Naive thymus-derived CD4-positive, alpha-beta T cell (primary cell): ENCODE results near the gene KRT78. TPM values are rescaled to one million over a fixed set of nuclear protein-coding genes. Genes with fewer than 3 reads are reported as not detected.

Experiments used
- ATAC-seq: fragments of 150-1000 bp; cut with Tn5 transposase; 2 replicates; pipeline ENCODE4 v1.10.0; 2021; ENCODE audit warnings: mild to moderate bottlenecking, moderate library complexity
- CTCF ChIA-PET: fragments of 350-600 bp; sonication (Branson Sonifier 250); formaldehyde crosslinking; loops from one replicate; lab custom pipeline; 2021; ENCODE audit warnings: antibody characterized with exemption; lab: Charles Lee
- POLR2A ChIA-PET: fragments of 350-600 bp; sonication (Branson Sonifier 250); formaldehyde crosslinking; loops from one replicate; lab custom pipeline; 2021; ENCODE audit warnings: antibody characterized with exemption, inconsistent platforms; lab: Charles Lee
- DNase-seq, 9 donors: peaks; one replicate each; pipeline versions ENCODE4 v3.0.0 to v3.0.0-alpha.2; 2020 to 2022; ENCODE audit warnings: mixed read lengths in 1 of 9
- H3K27ac ChIP-seq: one replicate; pipeline ENCODE4 v1.7.0; 2013; ENCODE audit warnings: mild to moderate bottlenecking, low read depth, low read length, moderate library complexity
- H3K27me3 ChIP-seq, 2 donors: one replicate each; pipeline ENCODE4 v1.7.0; 2013; ENCODE audit warnings: low read length in 2 of 2, mild to moderate bottlenecking in 2 of 2, moderate library complexity in 2 of 2; ENCODE audit not compliant: control insufficient read depth in 2 of 2, insufficient read depth in 2 of 2
- H3K36me3 ChIP-seq, 3 experiments: 1 replicate in 2 of 3; 2 replicates in 1 of 3; pipeline ENCODE4 v1.7.0; 2013; ENCODE audit warnings: low read length in 3 of 3, mild to moderate bottlenecking in 3 of 3, moderate library complexity in 1 of 3; ENCODE audit not compliant: insufficient read depth in 3 of 3, control insufficient read depth in 2 of 3
- H3K4me1 ChIP-seq, 2 donors: one replicate each; pipeline ENCODE4 v1.7.0; 2013; ENCODE audit warnings: low read length in 2 of 2, mild to moderate bottlenecking in 2 of 2, moderate library complexity in 1 of 2; ENCODE audit not compliant: control insufficient read depth in 2 of 2, insufficient read depth in 2 of 2
- H3K4me3 ChIP-seq: 2 replicates; pipeline ENCODE4 v1.7.0; 2013; ENCODE audit warnings: mild to moderate bottlenecking, low read length
- H3K9me3 ChIP-seq, 3 experiments: 1 replicate in 2 of 3; 2 replicates in 1 of 3; pipeline ENCODE4 v1.7.0; 2013; ENCODE audit warnings: low read length in 3 of 3; ENCODE audit not compliant: control insufficient read depth in 2 of 3
- H3K27ac Mint-ChIP-seq, 9 donors: one replicate each; pipeline ENCODE4 v1.8.0; 2020 to 2022; ENCODE audit warnings: mixed read lengths in 9 of 9, mild to moderate bottlenecking in 8 of 9, moderate library complexity in 5 of 9, inconsistent platforms in 2 of 9
- H3K27me3 Mint-ChIP-seq, 5 donors: one replicate each; pipeline ENCODE4 v1.8.0; 2021 to 2022; ENCODE audit warnings: mixed read lengths in 5 of 5, mild to moderate bottlenecking in 1 of 5
- H3K36me3 Mint-ChIP-seq, 5 donors: one replicate each; pipeline ENCODE4 v1.8.0; 2020 to 2022; ENCODE audit warnings: mixed read lengths in 5 of 5, mild to moderate bottlenecking in 3 of 5, inconsistent platforms in 1 of 5
- H3K4me1 Mint-ChIP-seq, 7 donors: one replicate each; pipeline ENCODE4 v1.8.0; 2020 to 2022; ENCODE audit warnings: mixed read lengths in 7 of 7, mild to moderate bottlenecking in 3 of 7, inconsistent platforms in 1 of 7
- H3K4me3 Mint-ChIP-seq, 10 donors: one replicate each; pipeline ENCODE4 v1.8.0; 2020 to 2022; ENCODE audit warnings: mild to moderate bottlenecking in 10 of 10, mixed read lengths in 10 of 10, moderate library complexity in 6 of 10, inconsistent platforms in 2 of 10
- H3K9me3 Mint-ChIP-seq, 11 donors: one replicate each; pipeline ENCODE4 v1.8.0; 2020 to 2022; ENCODE audit warnings: mixed read lengths in 11 of 11, mild to moderate bottlenecking in 4 of 11, inconsistent platforms in 1 of 11, moderate library complexity in 1 of 11
- intact Hi-C, 2 donors: fragments of 100-400 bp; cut with micrococcal nuclease; formaldehyde crosslinking; loops; one replicate each; pipeline ENCODE4 v1.15.1; 2023
- polyA plus RNA-seq, 2 donors: library from polyadenylated mRNA; unstranded; fragments of 300-500 nt; fragmentation: Illumina TruSeq; gene quantifications; one replicate each; pipeline ENCODE4 v1.2.3, GENCODE V29; 2021
- total RNA-seq, 6 experiments: library from RNA in 5 of 6; stranded (reverse) in 5 of 6; gene quantifications; 1 replicate in 5 of 6; 2 replicates in 1 of 6; pipeline ENCODE4 v1.2.3 and lab custom pipeline; 2021 to 2026

KRT78 gene
- total and polyA plus RNA-seq, 7 experiments from 2014 or later, result not detected

- H3K9me3 ChIP-seq, result no peaks in the 10 kb centered on the region
- no peaks in the 10 kb centered on the region for H3K36me3 Mint-ChIP-seq
- no peaks in the 10 kb centered on the region for H3K36me3 ChIP-seq
- H3K4me1 ChIP-seq, result peaks cover 0 to 5% of the 10 kb centered on the region in 2 donors
- H3K27me3 Mint-ChIP-seq, result peaks cover 20 to 54% (median 27%) of the 10 kb centered on the region in 5 donors
- no peak overlapping the region for H3K27ac ChIP-seq
- peak in 1 of 9 donors; percentile 5 for DNase-seq
- no peak overlapping the region for H3K4me3 ChIP-seq
- intact Hi-C loops, result loop anchor here in 1 of 2 donors (1.0 to 10.0 kb wide), 2 partner anchors 109 to 205 kb away; no protein-coding TSS in a partner anchor
- H3K4me3 Mint-ChIP-seq, result peak overlapping the region in 8 of 10 donors; percentile 5 to 65 (median 50)
- no peak for ATAC-seq
- POLR2A ChIA-PET, result no interaction called here
- H3K4me1 Mint-ChIP-seq, result peaks cover 8 to 36% (median 26%) of the 10 kb centered on the region in 7 donors
- H3K27me3 ChIP-seq, result no peaks in the 10 kb centered on the region
- peaks cover 0 to 5% (median 0%) of the 10 kb centered on the region in 11 donors for H3K9me3 Mint-ChIP-seq
- CTCF ChIA-PET, result interaction anchor here (1.0 kb wide), 1 partner anchor 204 kb away, joined by 3 read pairs; no protein-coding TSS in a partner anchor
- peak overlapping the region in 2 of 9 donors; percentile 28 to 62 for H3K27ac Mint-ChIP-seq
Observed at GRCh38 chr12:52789637-52790426, 59.0 kb downstream of the KRT78 start.

GRCh38 chr12:52788876-52789636, 59.7 kb downstream of the KRT78 start:
- H3K9me3 Mint-ChIP-seq, result peaks cover 0 to 5% (median 0%) of the 10 kb centered on the region in 11 donors
- peaks cover 3 to 29% (median 19%) of the 10 kb centered on the region in 7 donors for H3K4me1 Mint-ChIP-seq
- ChIA-PET POLR2A (no interaction called here), CTCF (no interaction called here)
- H3K27me3 Mint-ChIP-seq, result peaks cover 20 to 54% (median 29%) of the 10 kb centered on the region in 5 donors
- DNase-seq (no peak), ATAC-seq (no peak)
- peak overlapping the region in 3 of 9 donors; percentile 28 to 62 (median 40) for H3K27ac Mint-ChIP-seq
- intact Hi-C loops, result loop anchor here in 1 of 2 donors (10.0 kb wide), 1 partner anchor 204 kb away; no protein-coding TSS in a partner anchor
- Histone ChIP-seq H3K9me3 (no peaks in the 10 kb centered on the region), H3K27ac (no peak overlapping the region), H3K4me3 (no peak overlapping the region), H3K36me3 (no peaks in the 10 kb centered on the region), H3K27me3 (no peaks in the 10 kb centered on the region), H3K4me1 (peaks cover 0 to 5% of the 10 kb centered on the region in 2 donors)
- peak overlapping the region in 8 of 10 donors; percentile 5 to 65 (median 35) for H3K4me3 Mint-ChIP-seq
- H3K36me3 Mint-ChIP-seq, result peaks cover 0 to under 1% (median 0%) of the 10 kb centered on the region in 5 donors

DNA sequence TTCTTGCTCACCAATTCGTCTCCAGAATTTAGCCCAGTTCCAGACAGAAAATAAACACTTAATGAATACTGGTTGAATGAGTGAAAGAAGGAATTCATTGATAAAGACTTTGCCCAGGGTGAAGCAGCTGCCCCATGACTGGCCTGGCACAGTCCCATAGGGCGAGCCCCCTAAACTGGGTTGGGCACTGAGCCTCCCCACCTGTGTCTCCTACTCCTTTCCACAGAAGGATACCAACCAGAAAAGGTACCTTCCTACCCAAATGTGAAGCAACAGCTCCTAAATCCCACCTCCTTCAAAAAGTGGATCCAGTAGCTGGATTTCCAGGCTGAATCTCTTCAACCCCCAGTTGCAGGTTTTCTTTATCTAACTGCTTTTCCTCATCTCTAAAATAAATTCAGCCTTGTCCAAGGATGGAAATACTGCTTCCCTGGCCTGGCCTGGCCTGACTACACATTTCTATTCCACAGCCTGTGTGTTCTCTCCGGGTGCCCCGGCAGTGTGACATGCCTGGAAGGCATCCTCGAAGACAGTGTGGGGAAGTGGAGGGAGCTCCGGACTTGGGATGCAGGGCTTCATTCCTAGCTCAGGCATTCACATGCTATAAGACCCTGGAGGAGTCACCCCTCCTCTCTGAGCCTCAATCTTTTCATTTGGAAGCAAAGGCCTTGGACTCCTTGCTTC, 60.5 kb downstream of the KRT78 start:
- no peaks in the 10 kb centered on the region for H3K27me3 ChIP-seq
- intact Hi-C loops, result loop anchor here in 1 of 2 donors (10.0 kb wide), 1 partner anchor 204 kb away; no protein-coding TSS in a partner anchor
- H3K36me3 Mint-ChIP-seq, result peaks cover 0 to 3% (median 0%) of the 10 kb centered on the region in 5 donors
- no peaks in the 10 kb centered on the region for H3K9me3 ChIP-seq
- H3K27ac ChIP-seq, result no peak overlapping the region
- ChIA-PET POLR2A (no interaction called here), CTCF (no interaction called here)
- no peaks in the 10 kb centered on the region for H3K36me3 ChIP-seq
- H3K27me3 Mint-ChIP-seq, result peaks cover 20 to 56% (median 32%) of the 10 kb centered on the region in 5 donors
- H3K4me1 Mint-ChIP-seq, result peaks cover 2 to 29% (median 18%) of the 10 kb centered on the region in 7 donors
- H3K9me3 Mint-ChIP-seq, result peaks cover 0 to 5% (median 0%) of the 10 kb centered on the region in 11 donors
- peaks cover 0 to 5% of the 10 kb centered on the region in 2 donors for H3K4me1 ChIP-seq
- DNase-seq (no peak), ATAC-seq (no peak)
- H3K27ac Mint-ChIP-seq, result peak overlapping the region in 2 of 9 donors; percentile 17 to 40
- no peak overlapping the region for H3K4me3 ChIP-seq
- H3K4me3 Mint-ChIP-seq, result peak overlapping the region in 1 of 10 donors; percentile 18

Other genes with a start within 250 kb of the KRT78 start
- gene KRT72, start 247.5 kb downstream of the KRT78 start, total RNA-seq, result 100 to 1,000 TPM in 3 of 5 experiments, 10 to 100 TPM in 1, 1 to 10 TPM in 1; 2.1 to 149 (median 104) TPM
- under 1 TPM in 1 of 2 donors, not detected in 1; 0.71 TPM for gene KRT72, start 247.5 kb downstream of the KRT78 start, polyA plus RNA-seq
- gene KRT73, start 230.4 kb downstream of the KRT78 start, total RNA-seq, result 10 to 100 TPM in 4 of 5 experiments, 1 to 10 TPM in 1; 1.0 to 96.4 (median 65.6) TPM
- gene KRT73, start 230.4 kb downstream of the KRT78 start, polyA plus RNA-seq, result 10 to 100 TPM in 1 of 2 donors, 1 to 10 TPM in 1; 6.2 to 11.1 TPM
- gene KRT2, start 196.8 kb downstream of the KRT78 start, total RNA-seq, result 1 to 10 TPM in 3 of 5 experiments, under 1 TPM in 1, not detected in 1; 0.29 to 2.3 (median 2.0) TPM
- gene KRT2, start 196.8 kb downstream of the KRT78 start, polyA plus RNA-seq, result 1 to 10 TPM; 2.4 to 4.7 TPM
- gene KRT1, start 168.6 kb downstream of the KRT78 start, total RNA-seq, result 1 to 10 TPM in 2 of 5 experiments, under 1 TPM in 1, not detected in 2; 0.27 to 5.6 (median 2.3) TPM
- gene KRT1, start 168.6 kb downstream of the KRT78 start, polyA plus RNA-seq, result 1 to 10 TPM; 5.2 to 9.4 TPM
- gene KRT77, start 145.5 kb downstream of the KRT78 start, total RNA-seq, result under 1 TPM in 2 of 5 experiments, not detected in 3; 0.11 to 0.13 TPM
- gene KRT77, start 145.5 kb downstream of the KRT78 start, polyA plus RNA-seq, result under 1 TPM; 0.08 to 0.10 TPM
- gene KRT76, start 71.6 kb downstream of the KRT78 start, total RNA-seq, result not detected
- not detected for gene KRT76, start 71.6 kb downstream of the KRT78 start, polyA plus RNA-seq
- not detected for gene KRT3, start 52.9 kb downstream of the KRT78 start, total RNA-seq
- gene KRT3, start 52.9 kb downstream of the KRT78 start, polyA plus RNA-seq, result not detected
- not detected for gene KRT4, start 34.9 kb downstream of the KRT78 start, total RNA-seq
- not detected for gene KRT4, start 34.9 kb downstream of the KRT78 start, polyA plus RNA-seq
- not detected for gene KRT79, start 14.7 kb downstream of the KRT78 start, total RNA-seq
- not detected for gene KRT79, start 14.7 kb downstream of the KRT78 start, polyA plus RNA-seq
- gene KRT8, start 56.1 kb upstream of the KRT78 start, total RNA-seq, result under 1 TPM in 4 of 5 experiments, not detected in 1; 0.15 to 0.62 (median 0.59) TPM
- under 1 TPM in 1 of 2 donors, not detected in 1; 0.09 TPM for gene KRT8, start 56.1 kb upstream of the KRT78 start, polyA plus RNA-seq
- 10 to 100 TPM in 3 of 5 experiments, 1 to 10 TPM in 1, under 1 TPM in 1; 0.46 to 12.0 (median 10.1) TPM for gene KRT18, start 100.1 kb upstream of the KRT78 start, total RNA-seq
- gene KRT18, start 100.1 kb upstream of the KRT78 start, polyA plus RNA-seq, result 10 to 100 TPM; 14.1 to 23.1 TPM
- gene EIF4B, start 157.5 kb upstream of the KRT78 start, total RNA-seq, result 100 to 1,000 TPM; 380 to 919 (median 833) TPM
- 100 to 1,000 TPM; 134 to 145 TPM for gene EIF4B, start 157.5 kb upstream of the KRT78 start, polyA plus RNA-seq
- 1 to 10 TPM in 4 of 5 experiments, under 1 TPM in 1; 0.73 to 4.4 (median 2.5) TPM for gene TNS2, start 201.1 kb upstream of the KRT78 start, total RNA-seq
- gene TNS2, start 201.1 kb upstream of the KRT78 start, polyA plus RNA-seq, result under 1 TPM; 0.26 to 0.30 TPM
- 10 to 100 TPM; 33.0 to 48.0 (median 36.4) TPM for gene SPRYD3, start 230.4 kb upstream of the KRT78 start, total RNA-seq
- 10 to 100 TPM; 48.5 to 57.6 TPM for gene SPRYD3, start 230.4 kb upstream of the KRT78 start, polyA plus RNA-seq
- under 1 TPM in 3 of 5 experiments, not detected in 2; 0.34 to 0.56 (median 0.54) TPM for gene IGFBP6, start 248.7 kb upstream of the KRT78 start, total RNA-seq
- under 1 TPM; 0.41 to 0.81 TPM for gene IGFBP6, start 248.7 kb upstream of the KRT78 start, polyA plus RNA-seq